Thyroid gland (tissue), 4 donors: ENCODE results near the gene ASTL. TPM values are rescaled to one million over a fixed set of nuclear protein-coding genes. Genes with fewer than 3 reads are reported as not detected.

ENCODE experiments used
- DNase-seq, 2 donors: peaks; one replicate each; pipeline ENCODE4 v3.0.0-alpha.2; 2019
- H3K27ac ChIP-seq, 3 donors: fragments of 200-600 bp; sonication (generic); 1 replicate in 2 of 3; 2 replicates in 1 of 3; pipeline ENCODE4 v1.5.1; 2016 to 2019; ENCODE audit warnings: mild to moderate bottlenecking in 1 of 3, moderate library complexity in 1 of 3
- H3K27me3 ChIP-seq: fragments of 200-600 bp; sonication (generic); one replicate; pipeline ENCODE4 v1.5.1; 2019
- H3K36me3 ChIP-seq, 2 donors: fragments of 200-600 bp; sonication (generic); one replicate each; pipeline ENCODE4 v1.5.1; 2016 to 2019
- H3K4me1 ChIP-seq, 2 donors: fragments of 200-600 bp; sonication (generic); one replicate each; pipeline ENCODE4 v1.5.1; 2017 to 2019
- H3K4me3 ChIP-seq, 3 donors: fragments of 200-600 bp; sonication (generic); replicated peaks in 1 of 3; 1 replicate in 2 of 3; 2 replicates in 1 of 3; pipeline ENCODE4 v1.5.1; 2016; ENCODE audit warnings: mild to moderate bottlenecking in 1 of 3
- H3K9me3 ChIP-seq: fragments of 200-600 bp; sonication (generic); one replicate; pipeline ENCODE4 v1.5.1; 2017
- CTCF ChIP-seq, 6 experiments: fragments of 200-600 bp in 3 of 6; fragments of 450-650 bp in 3 of 6; sonication (generic) in 3 of 6; IDR thresholded peaks; one replicate each; pipeline ENCODE4 v1.5.1; 2016 to 2019; ENCODE audit warnings: antibody characterized with exemption in 6 of 6, mild to moderate bottlenecking in 2 of 6, inconsistent platforms in 1 of 6, moderate library complexity in 1 of 6
- POLR2A ChIP-seq, 2 donors: fragments of 450-650 bp; IDR thresholded peaks; one replicate each; pipeline ENCODE4 v1.6.1; 2017; ENCODE audit warnings: antibody characterized with exemption in 2 of 2, mild to moderate bottlenecking in 2 of 2, moderate library complexity in 1 of 2
- WGBS, 2 donors: methylation state at CpG; one replicate each; pipeline ENCODE4 v1.1.5; 2017; 5-methylcytosine and 5-hydroxymethylcytosine counted together
- intact Hi-C: fragments of 100-400 bp; cut with DNase I; formaldehyde crosslinking; loops from one replicate; pipeline ENCODE4 v1.15.1; 2023
- total RNA-seq, 4 donors: library from RNA; depleted of rRNA; stranded (reverse); fragments of >200 nt; gene quantifications; one replicate each; pipeline ENCODE4 v1.2.3, GENCODE V29; 2016

Gene ASTL
- total RNA-seq, 4 donors from 2014 or later = not detected

- H3K4me1 ChIP-seq = peaks cover 5 to 18% of the 10 kb centered on the region in 2 donors
- H3K36me3 ChIP-seq = no peaks in the 10 kb centered on the region
- no peak for DNase-seq
- H3K27me3 ChIP-seq = no peaks in the 10 kb centered on the region
- intact Hi-C loops = loop anchor here (10.0 kb wide), 1 partner anchor 87 kb away; no protein-coding TSS in a partner anchor
- WGBS, 2 donors = 90 to 93% methylated on average over 6 to 7 of the region's 7 CpGs
- no peak overlapping the region for H3K27ac ChIP-seq
- no peak overlapping the region for H3K4me3 ChIP-seq
- H3K9me3 ChIP-seq = no peaks in the 10 kb centered on the region
- TF ChIP-seq CTCF (IDR thresholded peaks at IDR 0.05) = no peak
These were observed 26.3 kb downstream of the ASTL start for GRCh38 chr2:96111823-96112500.

GRCh38 chr2:96111257-96111640 is 27.1 kb downstream of the ASTL start:
- no peak for DNase-seq
- Histone ChIP-seq H3K9me3 (no peaks in the 10 kb centered on the region), H3K36me3 (no peaks in the 10 kb centered on the region), H3K4me1 (peaks cover 4 to 14% of the 10 kb centered on the region in 2 donors), H3K27ac (no peak overlapping the region), H3K27me3 (no peaks in the 10 kb centered on the region), H3K4me3 (no peak overlapping the region)
- TF ChIP-seq CTCF (IDR thresholded peaks at IDR 0.05) (no peak), POLR2A (IDR thresholded peaks at IDR 0.05) (no peak)
- intact Hi-C loops = loop anchor here (10.0 kb wide), 1 partner anchor 86 kb away; no protein-coding TSS in a partner anchor
- 86% methylated on average over 4 of the region's 4 CpGs for WGBS, 2 donors

- Histone ChIP-seq H3K27ac (no peak overlapping the region), H3K4me3 (no peak overlapping the region), H3K4me1 (peaks cover 0 to 10% of the 10 kb centered on the region in 2 donors), H3K9me3 (no peaks in the 10 kb centered on the region), H3K27me3 (no peaks in the 10 kb centered on the region), H3K36me3 (no peaks in the 10 kb centered on the region)
- DNase-seq = no peak
- TF ChIP-seq CTCF (IDR thresholded peaks at IDR 0.05) = no peak
- TF ChIP-seq POLR2A (IDR thresholded peaks at IDR 0.05) = no peak
- intact Hi-C loops = loop anchor here (10.0 kb wide), 1 partner anchor 86 kb away; no protein-coding TSS in a partner anchor
- WGBS, 2 donors = 84 to 90% methylated on average over 9 to 12 of the region's 13 CpGs
These were observed 27.6 kb downstream of the ASTL start for GRCh38 chr2:96110621-96111256.

GRCh38 chr2:96109931-96110511 is 28.3 kb downstream of the ASTL start:
- Histone ChIP-seq H3K27ac (no peak overlapping the region), H3K36me3 (no peaks in the 10 kb centered on the region), H3K4me1 (peaks cover 0 to 10% of the 10 kb centered on the region in 2 donors), H3K4me3 (no peak overlapping the region), H3K27me3 (no peaks in the 10 kb centered on the region), H3K9me3 (no peaks in the 10 kb centered on the region)
- WGBS, 2 donors = 93 to 94% methylated on average over 2 to 3 of the region's 3 CpGs
- TF ChIP-seq POLR2A (IDR thresholded peaks at IDR 0.05) (no peak), CTCF (IDR thresholded peaks at IDR 0.05) (no peak)
- intact Hi-C loops = loop anchor here (10.0 kb wide), 1 partner anchor 85 kb away; no protein-coding TSS in a partner anchor
- no peak for DNase-seq

GRCh38 chr2:96109361-96109680 is 29.0 kb downstream of the ASTL start:
- no peaks in the 10 kb centered on the region for H3K9me3 ChIP-seq
- no peak for TF ChIP-seq CTCF (IDR thresholded peaks at IDR 0.05)
- TF ChIP-seq POLR2A (IDR thresholded peaks at IDR 0.05) = no peak
- 56 to 79% methylated on average over 3 of the region's 3 CpGs for WGBS, 2 donors

More at GRCh38 chr2:96109361-96109680, 29.0 kb downstream of the ASTL start:
- no peaks in the 10 kb centered on the region for H3K36me3 ChIP-seq
- H3K27me3 ChIP-seq = no peaks in the 10 kb centered on the region
- H3K4me1 ChIP-seq = peaks cover 0 to 10% of the 10 kb centered on the region in 2 donors
- H3K4me3 ChIP-seq = no peak overlapping the region
- DNase-seq = no peak
- intact Hi-C loops = no loop called here
- no peak overlapping the region for H3K27ac ChIP-seq
